Trophoblast cell (in vitro differentiated cells and primary cell): ENCODE data around the gene SPACA6.
A peak's percentile ranks its signal among the peaks of the same experiment; 100 is the strongest.

Experiments used
- DNase-seq, 2 donors: peaks; one replicate each; pipeline ENCODE4 v3.0.0-alpha.2; 2016
- H2AFZ ChIP-seq: 2 replicates; pipeline ENCODE4 v1.6.1; 2013; ENCODE audit warnings: low read length, moderate library complexity, mild to moderate bottlenecking; ENCODE audit not compliant: insufficient read depth, poor library complexity
- H2AK5ac ChIP-seq: 2 replicates; pipeline ENCODE4 v1.6.1; 2013; ENCODE audit warnings: mild to moderate bottlenecking, low read length
- H2BK120ac ChIP-seq: 2 replicates; pipeline ENCODE4 v1.6.1; 2013; ENCODE audit warnings: low read length, mild to moderate bottlenecking, moderate library complexity; ENCODE audit not compliant: insufficient read depth, poor library complexity
- H2BK12ac ChIP-seq: 2 replicates; pipeline ENCODE4 v1.6.1; 2013; ENCODE audit warnings: mild to moderate bottlenecking, low read length, moderate library complexity
- H2BK5ac ChIP-seq: 2 replicates; pipeline ENCODE4 v1.6.1; 2013; ENCODE audit warnings: low read length, low read depth, moderate library complexity, mild to moderate bottlenecking; ENCODE audit not compliant: poor library complexity
- H3K14ac ChIP-seq: 2 replicates; pipeline ENCODE4 v1.6.1; 2013; ENCODE audit warnings: mild to moderate bottlenecking, low read length
- H3K18ac ChIP-seq: 2 replicates; pipeline ENCODE4 v1.6.1; 2013; ENCODE audit warnings: mild to moderate bottlenecking, low read length
- H3K23ac ChIP-seq: 2 replicates; pipeline ENCODE4 v1.6.1; 2013; ENCODE audit warnings: low read length
- H3K27ac ChIP-seq: 2 replicates; pipeline ENCODE4 v1.5.1; 2013; ENCODE audit warnings: low read depth, mild to moderate bottlenecking, inconsistent platforms, low read length, moderate library complexity
- H3K27me3 ChIP-seq: 2 replicates; pipeline ENCODE4 v1.6.1; 2013; ENCODE audit warnings: inconsistent platforms, mild to moderate bottlenecking, low read length, moderate library complexity; ENCODE audit not compliant: insufficient read depth
- H3K36me3 ChIP-seq, 2 experiments: 1 replicate in 1 of 2; 2 replicates in 1 of 2; pipeline ENCODE4 v1.6.1; 2013; ENCODE audit warnings: low read length in 2 of 2, mild to moderate bottlenecking in 2 of 2, moderate library complexity in 1 of 2; ENCODE audit not compliant: insufficient read depth in 2 of 2, control insufficient read depth in 1 of 2
- H3K4ac ChIP-seq: 2 replicates; pipeline ENCODE4 v1.6.1; 2013; ENCODE audit warnings: low read depth, mild to moderate bottlenecking, low read length, moderate library complexity
- H3K4me1 ChIP-seq, 2 experiments: 1 replicate in 1 of 2; 2 replicates in 1 of 2; pipeline ENCODE4 v1.6.1; 2013; ENCODE audit warnings: low read length in 2 of 2, mild to moderate bottlenecking in 2 of 2, moderate library complexity in 1 of 2; ENCODE audit not compliant: insufficient read depth in 2 of 2, control insufficient read depth in 1 of 2
- H3K4me2 ChIP-seq: 2 replicates; pipeline ENCODE4 v1.6.1; 2013; ENCODE audit warnings: inconsistent platforms, mild to moderate bottlenecking, low read length, moderate library complexity
- H3K4me3 ChIP-seq: 2 replicates; pipeline ENCODE4 v1.5.1; 2013; ENCODE audit warnings: mild to moderate bottlenecking, low read depth, low read length, inconsistent platforms
- H3K79me1 ChIP-seq: one replicate; pipeline ENCODE4 v1.6.1; 2013; ENCODE audit warnings: low read length
- H3K79me2 ChIP-seq: 2 replicates; pipeline ENCODE4 v1.6.1; 2013; ENCODE audit warnings: low read length, mild to moderate bottlenecking; ENCODE audit not compliant: control insufficient read depth, insufficient read depth, poor library complexity
- H3K9ac ChIP-seq: 2 replicates; pipeline ENCODE4 v1.6.1; 2013; ENCODE audit warnings: mild to moderate bottlenecking, low read length
- H3K9me3 ChIP-seq: 2 replicates; pipeline ENCODE4 v1.6.1; 2013; ENCODE audit warnings: low read depth, mild to moderate bottlenecking, control low read depth, inconsistent platforms, low read length; ENCODE audit not compliant: insufficient read depth
- H4K12ac ChIP-seq: 2 replicates; pipeline ENCODE4 v1.6.1; 2013; ENCODE audit warnings: low read depth, mild to moderate bottlenecking, low read length, moderate library complexity
- H4K8ac ChIP-seq: 2 replicates; pipeline ENCODE4 v1.6.1; 2013; ENCODE audit warnings: low read depth, mild to moderate bottlenecking, low read length, moderate library complexity
- H4K91ac ChIP-seq: one replicate; pipeline ENCODE4 v1.6.1; 2013; ENCODE audit warnings: low read depth, mild to moderate bottlenecking, low read length, moderate library complexity
- WGBS: extraction: QIAGEN DNeasy Blood & Tissue Kit; methylation state at CpG from one replicate; pipeline ENCODE4 v1.1.7; 2013; ENCODE audit warnings: missing lambda C conversion rate; ENCODE audit not compliant: insufficient read length, insufficient coverage; ENCODE audit errors: extremely low coverage; 5-methylcytosine and 5-hydroxymethylcytosine counted together

Gene SPACA6

DNA sequence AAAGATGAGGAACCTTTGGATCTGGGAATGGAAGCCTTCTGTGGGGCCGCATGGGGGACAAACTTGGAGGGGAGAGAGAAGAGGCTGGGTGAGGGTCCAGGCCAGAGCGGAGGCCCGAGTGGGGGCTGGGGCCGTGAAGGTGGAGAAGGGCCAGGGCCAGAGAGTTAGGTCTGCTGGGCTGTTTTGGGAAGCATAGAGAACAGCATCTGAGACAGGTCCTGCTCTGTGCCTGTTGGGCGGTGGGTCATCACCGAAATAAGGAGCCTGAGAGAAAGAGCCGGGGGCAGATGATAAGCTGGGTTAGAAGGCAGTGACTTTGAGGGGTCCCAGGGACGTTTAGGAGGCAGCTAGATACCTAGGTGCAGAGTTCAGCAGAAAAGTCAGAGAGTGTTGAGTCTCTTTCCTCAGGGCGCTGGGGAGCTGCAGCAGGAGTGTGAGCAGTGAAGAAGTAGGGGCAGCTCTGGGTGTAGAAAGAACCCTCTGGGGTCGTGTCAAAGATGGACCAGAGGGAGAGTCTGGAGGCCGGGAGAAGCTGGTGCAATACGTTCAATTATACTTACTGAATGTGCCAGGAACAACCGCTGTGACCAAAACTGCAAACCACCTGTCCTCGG is 2.7 kb downstream of the SPACA6 start:
- no peak overlapping the region for H2AFZ ChIP-seq

DNA sequence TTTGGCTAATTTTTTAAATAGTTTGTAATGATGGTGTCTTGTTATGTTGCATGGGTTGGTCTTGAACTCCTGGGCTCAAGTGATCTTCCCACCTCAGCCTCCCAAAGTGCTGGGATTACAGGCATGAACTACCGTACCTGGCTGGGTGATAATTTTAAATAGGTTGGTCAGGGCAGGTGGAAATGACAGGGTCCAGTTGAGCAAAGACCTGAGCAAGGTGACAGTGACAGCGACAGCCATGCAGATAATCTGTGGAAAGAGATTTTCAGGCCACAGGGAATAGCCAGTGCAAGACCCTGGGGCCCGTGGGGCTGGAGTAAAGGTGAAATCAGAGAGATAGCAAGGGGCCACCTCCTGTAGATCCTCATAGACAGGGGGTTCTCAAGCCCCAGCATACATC is 3.5 kb downstream of the SPACA6 start:
- Histone ChIP-seq H4K12ac (no peak overlapping the region), H4K91ac (no peak overlapping the region), H3K18ac (no peak overlapping the region), H2BK120ac (no peak overlapping the region), H2AK5ac (no peak overlapping the region), H3K4ac (no peak overlapping the region), H3K27me3 (no peaks in the 10 kb centered on the region), H3K79me2 (peaks cover 23% of the 10 kb centered on the region), H4K8ac (no peak overlapping the region), H3K9ac (no peak overlapping the region), H3K14ac (no peak overlapping the region), H3K36me3 (peaks cover 79 to 92% of the 10 kb centered on the region in 2 experiments), H3K23ac (no peak overlapping the region), H3K4me2 (no peak overlapping the region), H3K9me3 (no peaks in the 10 kb centered on the region), H2BK12ac (no peak overlapping the region), H3K79me1 (peaks cover 5% of the 10 kb centered on the region), H2BK5ac (no peak overlapping the region), H2AFZ (no peak overlapping the region), H3K27ac (no peak overlapping the region), H3K4me3 (no peak overlapping the region), H3K4me1 (peaks cover 18 to 25% of the 10 kb centered on the region in 2 experiments)
- WGBS: no CpG with 5 or more reads among the region's 3 CpGs
- no peak for DNase-seq

More for the DNA sequence above, 2.7 kb downstream of the SPACA6 start:
- Histone ChIP-seq H4K91ac (no peak overlapping the region), H3K79me1 (peaks cover 11% of the 10 kb centered on the region), H3K4me2 (no peak overlapping the region), H3K23ac (no peak overlapping the region), H3K9me3 (no peaks in the 10 kb centered on the region), H2BK12ac (no peak overlapping the region), H3K4me3 (no peak overlapping the region), H2BK120ac (no peak overlapping the region), H3K14ac (no peak overlapping the region), H2AK5ac (no peak overlapping the region), H3K9ac (no peak overlapping the region), H4K12ac (no peak overlapping the region), H2BK5ac (no peak overlapping the region), H3K27me3 (no peaks in the 10 kb centered on the region), H3K27ac (peak overlapping the region; percentile 4), H3K36me3 (peaks cover 72 to 85% of the 10 kb centered on the region in 2 experiments), H3K79me2 (peaks cover 30% of the 10 kb centered on the region), H3K4me1 (peaks cover 18 to 22% of the 10 kb centered on the region in 2 experiments), H3K18ac (no peak overlapping the region), H4K8ac (no peak overlapping the region), H3K4ac (peak overlapping the region; percentile 17)
- DNase-seq: no peak
- WGBS: no CpG with 5 or more reads among the region's 14 CpGs

DNA sequence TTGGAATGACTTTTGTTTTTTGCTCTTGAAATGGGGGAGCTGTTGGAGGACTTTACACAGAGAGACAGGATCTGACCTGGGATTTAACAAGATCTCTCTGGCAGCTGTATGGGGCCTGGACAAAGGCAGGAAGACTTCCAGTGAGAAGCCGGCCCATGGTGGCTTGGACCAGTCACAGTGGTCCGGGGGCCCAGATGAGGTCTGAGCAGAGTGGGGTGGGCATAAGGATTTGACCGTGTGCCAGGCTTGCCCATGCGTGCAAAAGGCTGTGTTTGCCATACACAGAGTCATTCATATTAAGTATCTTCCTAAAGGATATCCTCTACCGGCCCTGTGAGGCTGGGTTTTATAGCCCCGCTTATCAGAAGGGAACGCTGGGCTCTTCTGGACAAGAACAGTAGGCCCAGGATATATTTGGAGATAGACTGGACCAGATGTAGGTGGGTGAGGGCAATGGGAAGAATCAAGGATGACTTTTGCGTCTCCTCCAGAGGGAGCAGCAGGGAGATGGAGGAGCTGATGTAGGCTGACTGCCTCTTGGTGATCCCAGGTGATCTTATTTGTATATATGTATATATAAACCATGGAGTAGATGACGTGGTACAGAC is 4.1 kb downstream of the SPACA6 start:
- no CpG with 5 or more reads among the region's 9 CpGs for WGBS
- no peak overlapping the region for H2BK5ac ChIP-seq
- no peaks in the 10 kb centered on the region for H3K27me3 ChIP-seq
- H4K12ac ChIP-seq: no peak overlapping the region
- H3K36me3 ChIP-seq: peaks cover 85 to 95% of the 10 kb centered on the region in 2 experiments
- H3K9me3 ChIP-seq: no peaks in the 10 kb centered on the region
- H3K79me2 ChIP-seq: peaks cover 17% of the 10 kb centered on the region
- no peak overlapping the region for H4K91ac ChIP-seq
- peaks cover 19 to 25% of the 10 kb centered on the region in 2 experiments for H3K4me1 ChIP-seq
- H3K79me1 ChIP-seq: peaks cover 2% of the 10 kb centered on the region
- H4K8ac ChIP-seq: no peak overlapping the region
- H3K9ac ChIP-seq: no peak overlapping the region
- H3K14ac ChIP-seq: no peak overlapping the region
- H3K4me3 ChIP-seq: no peak overlapping the region
- no peak overlapping the region for H3K27ac ChIP-seq
- DNase-seq: no peak
- no peak overlapping the region for H2AFZ ChIP-seq
- no peak overlapping the region for H2BK12ac ChIP-seq
- H3K23ac ChIP-seq: no peak overlapping the region
- H2BK120ac ChIP-seq: no peak overlapping the region
- H2AK5ac ChIP-seq: no peak overlapping the region
- no peak overlapping the region for H3K4me2 ChIP-seq
- no peak overlapping the region for H3K18ac ChIP-seq
- H3K4ac ChIP-seq: no peak overlapping the region

DNA sequence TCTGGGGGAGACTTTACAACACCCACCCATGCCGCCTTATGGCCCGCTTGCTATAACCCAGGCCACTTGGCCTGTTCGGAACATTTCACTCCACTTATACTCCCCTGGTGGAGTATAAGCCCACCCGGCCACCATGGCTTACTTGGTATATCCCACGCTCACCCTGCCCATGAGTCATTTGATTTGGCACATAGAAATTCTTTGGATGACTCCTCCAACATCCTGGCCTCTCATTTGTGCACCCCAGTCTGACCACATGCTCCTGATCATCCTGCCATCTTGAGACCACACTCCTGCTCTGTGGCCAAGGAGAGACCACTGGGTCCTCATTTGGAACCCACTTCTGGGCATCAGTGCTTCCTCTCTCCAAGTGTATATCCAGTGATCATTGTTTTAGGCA is 5.2 kb downstream of the SPACA6 start:
- Histone ChIP-seq H4K12ac (no peak overlapping the region), H3K4me3 (no peak overlapping the region), H3K18ac (no peak overlapping the region), H3K79me1 (no peaks in the 10 kb centered on the region), H3K9me3 (no peaks in the 10 kb centered on the region), H3K27me3 (no peaks in the 10 kb centered on the region), H2AK5ac (no peak overlapping the region), H4K91ac (no peak overlapping the region), H2BK5ac (no peak overlapping the region), H3K79me2 (peaks cover 9% of the 10 kb centered on the region), H2BK120ac (no peak overlapping the region), H3K27ac (no peak overlapping the region), H4K8ac (no peak overlapping the region), H3K36me3 (peaks cover 78 to 85% of the 10 kb centered on the region in 2 experiments), H2BK12ac (no peak overlapping the region), H3K4me2 (no peak overlapping the region), H2AFZ (no peak overlapping the region), H3K4ac (no peak overlapping the region), H3K14ac (no peak overlapping the region), H3K23ac (no peak overlapping the region), H3K9ac (no peak overlapping the region), H3K4me1 (peaks cover 18 to 25% of the 10 kb centered on the region in 2 experiments)
- no CpG with 5 or more reads among the region's 5 CpGs for WGBS
- no peak for DNase-seq
